Measurements from ENCODE around the gene TRIM39. TPM values are rescaled to one million over a fixed set of nuclear protein-coding genes. Genes with fewer than 3 reads are reported as not detected.
A peak's percentile ranks its signal among the peaks of the same experiment; 100 is the strongest.

TRIM39 gene
- total and polyA plus RNA-seq, 2 of the 13 experiments (the other 11 are each of a cell fraction or from before 2014, with no cell fraction given): 7.7 to 14.6 TPM

DNA sequence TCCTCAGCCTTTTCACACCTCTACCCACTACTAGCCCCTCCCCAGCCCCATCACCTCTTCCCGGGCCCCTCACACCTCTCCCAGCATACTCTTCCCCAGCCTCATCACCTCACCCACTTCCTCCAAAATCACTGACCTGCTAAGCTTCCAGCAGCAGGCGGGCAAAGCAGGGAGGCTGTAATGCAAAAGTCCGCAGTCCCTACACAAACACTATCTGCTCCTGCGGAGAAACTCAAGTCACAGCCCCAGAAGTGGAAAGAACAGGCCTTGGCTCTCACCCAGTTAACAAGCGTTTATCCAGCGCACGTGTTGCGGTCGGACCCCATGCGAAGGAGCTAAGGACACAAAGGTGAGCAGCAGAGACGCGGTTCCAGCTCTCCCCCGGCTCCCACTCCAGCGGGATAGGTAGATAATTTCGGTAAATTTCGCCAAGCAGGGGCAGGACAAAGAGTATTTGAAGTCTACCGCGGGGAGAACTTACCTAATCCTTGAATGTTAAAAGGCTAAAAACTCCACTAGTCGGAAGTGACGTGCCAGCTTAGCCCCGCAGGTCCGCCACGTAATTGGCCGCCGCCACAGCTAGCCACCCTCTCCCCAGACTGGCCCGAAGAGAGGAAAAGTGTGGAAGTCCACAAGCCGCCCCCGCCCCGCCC lies 728 bp upstream of the TRIM39 start (continued):
- TF ChIP-seq SNRNP70 (IDR thresholded peaks at IDR 0.05; ENCODE audit: low read depth, low read length) (no peak), ZNF282 (IDR thresholded peaks at IDR 0.05; ENCODE audit: partially characterized antibody) (no peak), ZNF24 (IDR thresholded peaks at IDR 0.05) (no peak), RBFOX2 (IDR thresholded peaks at IDR 0.05; ENCODE audit: low read depth, low read length) (no peak), POLR2AphosphoS5 (IDR thresholded peaks at IDR 0.05; ENCODE audit: low read depth, low read length) (no peak), ZNF350 (CRISPR knock-in tag; IDR thresholded peaks at IDR 0.05; ENCODE audit: borderline replicate concordance, low read depth) (peak; percentile 87; the same call in 1 of the 2 replicates), PPARG (CRISPR knock-in tag; conservative IDR thresholded peaks at IDR 0.05) (no peak), RFX5 (IDR thresholded peaks at IDR 0.05; ENCODE audit: low read depth, low read length) (no peak; the same call in 1 of the 2 replicates), MAFF (IDR thresholded peaks at IDR 0.05; ENCODE audit: low read depth, low read length) (no peak), ZNF484 (CRISPR knock-in tag; IDR thresholded peaks at IDR 0.05; ENCODE audit: borderline replicate concordance, low read depth) (no peak), EED (CRISPR knock-in tag; IDR thresholded peaks at IDR 0.05) (no peak), ISX (CRISPR knock-in tag; conservative IDR thresholded peaks at IDR 0.05) (no peak), MED1 (CRISPR knock-in tag; IDR thresholded peaks at IDR 0.05) (peak; percentile 8; the same call in 1 of the 2 replicates), TOE1 (CRISPR knock-in tag; IDR thresholded peaks at IDR 0.05) (no peak), MTA1 (CRISPR knock-in tag; IDR thresholded peaks at IDR 0.05; ENCODE audit: borderline replicate concordance) (no peak; the same call in 1 of the 2 replicates)
- TF ChIP-seq, protein P1, sequence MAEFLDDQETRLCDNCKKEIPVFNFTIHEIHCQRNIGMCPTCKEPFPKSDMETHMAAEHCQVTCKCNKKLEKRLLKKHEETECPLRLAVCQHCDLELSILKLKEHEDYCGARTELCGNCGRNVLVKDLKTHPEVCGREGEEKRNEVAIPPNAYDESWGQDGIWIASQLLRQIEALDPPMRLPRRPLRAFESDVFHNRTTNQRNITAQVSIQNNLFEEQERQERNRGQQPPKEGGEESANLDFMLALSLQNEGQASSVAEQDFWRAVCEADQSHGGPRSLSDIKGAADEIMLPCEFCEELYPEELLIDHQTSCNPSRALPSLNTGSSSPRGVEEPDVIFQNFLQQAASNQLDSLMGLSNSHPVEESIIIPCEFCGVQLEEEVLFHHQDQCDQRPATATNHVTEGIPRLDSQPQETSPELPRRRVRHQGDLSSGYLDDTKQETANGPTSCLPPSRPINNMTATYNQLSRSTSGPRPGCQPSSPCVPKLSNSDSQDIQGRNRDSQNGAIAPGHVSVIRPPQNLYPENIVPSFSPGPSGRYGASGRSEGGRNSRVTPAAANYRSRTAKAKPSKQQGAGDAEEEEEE (CRISPR knock-in tag; IDR thresholded peaks at IDR 0.05; ENCODE audit: borderline replicate concordance): no peak
- TF ChIP-seq, protein P2, sequence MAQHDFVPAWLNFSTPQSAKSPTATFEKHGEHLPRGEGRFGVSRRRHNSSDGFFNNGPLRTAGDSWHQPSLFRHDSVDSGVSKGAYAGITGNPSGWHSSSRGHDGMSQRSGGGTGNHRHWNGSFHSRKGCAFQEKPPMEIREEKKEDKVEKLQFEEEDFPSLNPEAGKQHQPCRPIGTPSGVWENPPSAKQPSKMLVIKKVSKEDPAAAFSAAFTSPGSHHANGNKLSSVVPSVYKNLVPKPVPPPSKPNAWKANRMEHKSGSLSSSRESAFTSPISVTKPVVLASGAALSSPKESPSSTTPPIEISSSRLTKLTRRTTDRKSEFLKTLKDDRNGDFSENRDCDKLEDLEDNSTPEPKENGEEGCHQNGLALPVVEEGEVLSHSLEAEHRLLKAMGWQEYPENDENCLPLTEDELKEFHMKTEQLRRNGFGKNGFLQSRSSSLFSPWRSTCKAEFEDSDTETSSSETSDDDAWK (CRISPR knock-in tag; IDR thresholded peaks at IDR 0.05): no peak
- TF ChIP-seq, protein P3, sequence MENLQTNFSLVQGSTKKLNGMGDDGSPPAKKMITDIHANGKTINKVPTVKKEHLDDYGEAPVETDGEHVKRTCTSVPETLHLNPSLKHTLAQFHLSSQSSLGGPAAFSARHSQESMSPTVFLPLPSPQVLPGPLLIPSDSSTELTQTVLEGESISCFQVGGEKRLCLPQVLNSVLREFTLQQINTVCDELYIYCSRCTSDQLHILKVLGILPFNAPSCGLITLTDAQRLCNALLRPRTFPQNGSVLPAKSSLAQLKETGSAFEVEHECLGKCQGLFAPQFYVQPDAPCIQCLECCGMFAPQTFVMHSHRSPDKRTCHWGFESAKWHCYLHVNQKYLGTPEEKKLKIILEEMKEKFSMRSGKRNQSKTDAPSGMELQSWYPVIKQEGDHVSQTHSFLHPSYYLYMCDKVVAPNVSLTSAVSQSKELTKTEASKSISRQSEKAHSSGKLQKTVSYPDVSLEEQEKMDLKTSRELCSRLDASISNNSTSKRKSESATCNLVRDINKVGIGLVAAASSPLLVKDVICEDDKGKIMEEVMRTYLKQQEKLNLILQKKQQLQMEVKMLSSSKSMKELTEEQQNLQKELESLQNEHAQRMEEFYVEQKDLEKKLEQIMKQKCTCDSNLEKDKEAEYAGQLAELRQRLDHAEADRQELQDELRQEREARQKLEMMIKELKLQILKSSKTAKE (CRISPR knock-in tag; IDR thresholded peaks at IDR 0.05; ENCODE audit: borderline replicate concordance): no peak
- TF ChIP-seq, protein P4, sequence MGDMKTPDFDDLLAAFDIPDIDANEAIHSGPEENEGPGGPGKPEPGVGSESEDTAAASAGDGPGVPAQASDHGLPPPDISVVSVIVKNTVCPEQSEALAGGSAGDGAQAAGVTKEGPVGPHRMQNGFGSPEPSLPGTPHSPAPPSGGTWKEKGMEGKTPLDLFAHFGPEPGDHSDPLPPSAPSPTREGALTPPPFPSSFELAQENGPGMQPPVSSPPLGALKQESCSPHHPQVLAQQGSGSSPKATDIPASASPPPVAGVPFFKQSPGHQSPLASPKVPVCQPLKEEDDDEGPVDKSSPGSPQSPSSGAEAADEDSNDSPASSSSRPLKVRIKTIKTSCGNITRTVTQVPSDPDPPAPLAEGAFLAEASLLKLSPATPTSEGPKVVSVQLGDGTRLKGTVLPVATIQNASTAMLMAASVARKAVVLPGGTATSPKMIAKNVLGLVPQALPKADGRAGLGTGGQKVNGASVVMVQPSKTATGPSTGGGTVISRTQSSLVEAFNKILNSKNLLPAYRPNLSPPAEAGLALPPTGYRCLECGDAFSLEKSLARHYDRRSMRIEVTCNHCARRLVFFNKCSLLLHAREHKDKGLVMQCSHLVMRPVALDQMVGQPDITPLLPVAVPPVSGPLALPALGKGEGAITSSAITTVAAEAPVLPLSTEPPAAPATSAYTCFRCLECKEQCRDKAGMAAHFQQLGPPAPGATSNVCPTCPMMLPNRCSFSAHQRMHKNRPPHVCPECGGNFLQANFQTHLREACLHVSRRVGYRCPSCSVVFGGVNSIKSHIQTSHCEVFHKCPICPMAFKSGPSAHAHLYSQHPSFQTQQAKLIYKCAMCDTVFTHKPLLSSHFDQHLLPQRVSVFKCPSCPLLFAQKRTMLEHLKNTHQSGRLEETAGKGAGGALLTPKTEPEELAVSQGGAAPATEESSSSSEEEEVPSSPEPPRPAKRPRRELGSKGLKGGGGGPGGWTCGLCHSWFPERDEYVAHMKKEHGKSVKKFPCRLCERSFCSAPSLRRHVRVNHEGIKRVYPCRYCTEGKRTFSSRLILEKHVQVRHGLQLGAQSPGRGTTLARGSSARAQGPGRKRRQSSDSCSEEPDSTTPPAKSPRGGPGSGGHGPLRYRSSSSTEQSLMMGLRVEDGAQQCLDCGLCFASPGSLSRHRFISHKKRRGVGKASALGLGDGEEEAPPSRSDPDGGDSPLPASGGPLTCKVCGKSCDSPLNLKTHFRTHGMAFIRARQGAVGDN (CRISPR knock-in tag; IDR thresholded peaks at IDR 0.05): peak; percentile 93; the same call in 1 of the 2 replicates
- TF ChIP-seq, protein P5, sequence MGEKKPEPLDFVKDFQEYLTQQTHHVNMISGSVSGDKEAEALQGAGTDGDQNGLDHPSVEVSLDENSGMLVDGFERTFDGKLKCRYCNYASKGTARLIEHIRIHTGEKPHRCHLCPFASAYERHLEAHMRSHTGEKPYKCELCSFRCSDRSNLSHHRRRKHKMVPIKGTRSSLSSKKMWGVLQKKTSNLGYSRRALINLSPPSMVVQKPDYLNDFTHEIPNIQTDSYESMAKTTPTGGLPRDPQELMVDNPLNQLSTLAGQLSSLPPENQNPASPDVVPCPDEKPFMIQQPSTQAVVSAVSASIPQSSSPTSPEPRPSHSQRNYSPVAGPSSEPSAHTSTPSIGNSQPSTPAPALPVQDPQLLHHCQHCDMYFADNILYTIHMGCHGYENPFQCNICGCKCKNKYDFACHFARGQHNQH (CRISPR knock-in tag; IDR thresholded peaks at IDR 0.05): no peak
